Measurements from ENCODE around the gene RPA3.

DNA sequence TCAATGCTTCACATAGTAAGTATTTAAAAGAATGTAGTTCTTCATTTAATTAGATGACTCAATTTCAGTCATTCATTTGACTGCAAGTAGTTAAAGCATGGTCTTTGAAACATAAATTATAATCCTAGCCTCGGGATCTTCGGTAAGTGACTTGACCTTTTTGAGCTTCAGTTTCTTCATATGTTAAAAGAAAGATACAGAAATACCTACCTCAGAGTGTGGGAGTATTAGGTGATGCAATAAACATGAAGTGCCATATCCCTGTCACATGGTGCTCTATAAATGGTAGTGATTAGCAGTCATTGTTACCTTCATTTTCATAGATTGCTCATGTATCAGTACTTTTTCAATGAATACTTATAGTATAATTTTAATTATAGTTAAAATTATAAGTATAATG lies 109.1 kb downstream of the RPA3 start:
- TF ChIP-seq POLR2A (IDR thresholded peaks at IDR 0.05; ENCODE audit: low read length) = no peak
- TF ChIP-seq GATA1 (IDR thresholded peaks at IDR 0.05; ENCODE audit: low read depth, low read length) = no peak
